DND-41 (cell line): ENCODE measurements around the gene ESYT2.
"Not testable (repeated sequence)": the region's sequence is repeated elsewhere in the genome, so short reads cannot be mapped to it uniquely, and the experiment has no call there.

Experiments
- ATAC-seq: fragments of 200-7000 bp; cut with Tn5 transposase; 3 replicates; pipeline ENCODE4 v1.9.1; 2021; ENCODE audit warnings: low read depth; ENCODE audit not compliant: insufficient read depth
- DNase-seq: peaks from one replicate; pipeline ENCODE4 v3.0.0-alpha.2; 2020
- H2AFZ ChIP-seq: 2 replicates; pipeline ENCODE4 v1.6.0; 2012; ENCODE audit warnings: low read depth, low read length
- H3K27ac ChIP-seq: 2 replicates; pipeline ENCODE4 v1.5.1; 2012; ENCODE audit warnings: low read length, inconsistent platforms
- H3K27me3 ChIP-seq: fragments of 200-600 bp; sonication (generic); 2 replicates; pipeline ENCODE4 v1.6.0; 2012; ENCODE audit warnings: low read length, mild to moderate bottlenecking, inconsistent platforms; ENCODE audit not compliant: insufficient read depth, poor library complexity
- H3K36me3 ChIP-seq: 2 replicates; pipeline ENCODE4 v1.5.1; 2012; ENCODE audit warnings: low read length, inconsistent platforms; ENCODE audit not compliant: insufficient read depth
- H3K4me1 ChIP-seq: 2 replicates; pipeline ENCODE4 v1.5.1; 2012; ENCODE audit warnings: mild to moderate bottlenecking, low read length; ENCODE audit not compliant: insufficient read depth
- H3K4me2 ChIP-seq: 2 replicates; pipeline ENCODE4 v1.6.0; 2012; ENCODE audit warnings: mild to moderate bottlenecking, moderate library complexity, low read length, inconsistent platforms; ENCODE audit not compliant: insufficient read depth
- H3K4me3 ChIP-seq, 2 experiments: fragments of 200-600 bp in 1 of 2; shearing (Covaris generic) in 1 of 2; 2 replicates each; pipeline ENCODE4 v1.5.1; 2012 to 2016; ENCODE audit warnings: inconsistent platforms in 2 of 2, low read length in 2 of 2, mild to moderate bottlenecking in 2 of 2, low read depth in 1 of 2, moderate library complexity in 1 of 2
- H3K79me2 ChIP-seq: 2 replicates; pipeline ENCODE4 v1.6.0; 2012; ENCODE audit warnings: low read length, inconsistent platforms; ENCODE audit not compliant: insufficient read depth
- H3K9ac ChIP-seq: 2 replicates; pipeline ENCODE4 v1.6.0; 2012; ENCODE audit warnings: low read depth, mild to moderate bottlenecking, inconsistent platforms, low read length, moderate library complexity
- H3K9me3 ChIP-seq: 2 replicates; pipeline ENCODE4 v1.5.1; 2012; ENCODE audit warnings: low read length, moderate library complexity, mild to moderate bottlenecking, inconsistent platforms; ENCODE audit not compliant: insufficient read depth, severe bottlenecking
- H4K20me1 ChIP-seq: 2 replicates; pipeline ENCODE4 v1.6.0; 2012; ENCODE audit warnings: low read length; ENCODE audit not compliant: insufficient read depth
- EZH2 ChIP-seq: IDR thresholded peaks from 3 replicates; pipeline ENCODE4 v1.6.1; 2012; ENCODE audit warnings: borderline replicate concordance, low read depth, mild to moderate bottlenecking, moderate library complexity, low read length, inconsistent platforms; ENCODE audit not compliant: severe bottlenecking
- TF ChIP-seq, protein P1 (sequence below): IDR thresholded peaks from 2 replicates; pipeline ENCODE4 v1.5.1; 2012; ENCODE audit warnings: borderline replicate concordance, low read length, moderate library complexity, mild to moderate bottlenecking; ENCODE audit not compliant: poor library complexity, severe bottlenecking; ENCODE audit errors: extremely low read depth

ESYT2 gene

DNA sequence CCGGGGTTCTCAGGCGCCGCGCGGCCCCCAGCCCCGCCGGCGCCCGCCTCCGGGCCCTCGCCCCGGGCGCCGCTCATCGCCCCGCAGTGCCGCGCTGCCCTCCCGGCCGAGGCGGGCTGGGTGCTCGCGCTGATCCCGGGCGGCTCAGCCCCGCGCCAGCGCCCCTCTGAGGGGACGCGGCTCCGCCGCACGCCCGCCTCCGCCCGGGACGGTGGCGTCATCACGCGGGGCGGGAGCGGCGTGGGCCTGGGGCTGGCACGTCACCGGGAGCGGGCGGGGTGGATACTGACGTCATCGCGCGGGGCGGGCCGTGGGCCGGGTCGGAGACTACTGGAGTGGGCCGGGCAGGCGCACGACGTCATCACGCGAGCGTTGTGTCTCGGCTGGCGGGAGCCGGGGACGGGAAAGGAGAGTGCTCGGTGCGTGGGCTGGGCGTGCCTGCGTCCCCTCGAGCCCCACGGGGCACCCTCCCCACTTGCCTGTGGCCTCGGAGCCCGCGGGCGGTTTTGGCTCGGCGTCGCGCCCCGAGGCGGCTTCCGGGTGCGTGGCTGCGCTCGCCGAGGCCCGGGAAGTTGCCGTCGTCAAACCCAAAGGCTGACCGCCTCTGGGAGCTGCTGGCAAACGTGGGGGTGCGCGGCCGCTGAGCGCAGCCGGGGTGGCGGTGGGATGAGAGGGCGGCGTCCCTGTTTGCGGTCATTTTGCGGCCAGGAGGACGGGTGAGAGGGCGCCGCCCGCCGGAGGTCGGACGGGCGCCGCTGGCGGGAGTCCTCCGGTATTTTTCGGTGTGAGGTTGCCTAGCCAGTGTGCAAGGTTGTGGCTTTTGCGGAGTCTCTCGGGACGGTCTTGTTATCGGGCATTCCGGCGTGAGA lies at the start of gene ESYT2:
Gene ESYT2 (minus strand): TSS at position 168 of the 869 bp plus-strand sequence. CDS start 91 bp downstream, at position 77.
- peak within 1 kb of the TSS; percentile 94 for H2AFZ ChIP-seq
- peaks cover 8% of the 10 kb centered on the region for H3K36me3 ChIP-seq

DNA sequence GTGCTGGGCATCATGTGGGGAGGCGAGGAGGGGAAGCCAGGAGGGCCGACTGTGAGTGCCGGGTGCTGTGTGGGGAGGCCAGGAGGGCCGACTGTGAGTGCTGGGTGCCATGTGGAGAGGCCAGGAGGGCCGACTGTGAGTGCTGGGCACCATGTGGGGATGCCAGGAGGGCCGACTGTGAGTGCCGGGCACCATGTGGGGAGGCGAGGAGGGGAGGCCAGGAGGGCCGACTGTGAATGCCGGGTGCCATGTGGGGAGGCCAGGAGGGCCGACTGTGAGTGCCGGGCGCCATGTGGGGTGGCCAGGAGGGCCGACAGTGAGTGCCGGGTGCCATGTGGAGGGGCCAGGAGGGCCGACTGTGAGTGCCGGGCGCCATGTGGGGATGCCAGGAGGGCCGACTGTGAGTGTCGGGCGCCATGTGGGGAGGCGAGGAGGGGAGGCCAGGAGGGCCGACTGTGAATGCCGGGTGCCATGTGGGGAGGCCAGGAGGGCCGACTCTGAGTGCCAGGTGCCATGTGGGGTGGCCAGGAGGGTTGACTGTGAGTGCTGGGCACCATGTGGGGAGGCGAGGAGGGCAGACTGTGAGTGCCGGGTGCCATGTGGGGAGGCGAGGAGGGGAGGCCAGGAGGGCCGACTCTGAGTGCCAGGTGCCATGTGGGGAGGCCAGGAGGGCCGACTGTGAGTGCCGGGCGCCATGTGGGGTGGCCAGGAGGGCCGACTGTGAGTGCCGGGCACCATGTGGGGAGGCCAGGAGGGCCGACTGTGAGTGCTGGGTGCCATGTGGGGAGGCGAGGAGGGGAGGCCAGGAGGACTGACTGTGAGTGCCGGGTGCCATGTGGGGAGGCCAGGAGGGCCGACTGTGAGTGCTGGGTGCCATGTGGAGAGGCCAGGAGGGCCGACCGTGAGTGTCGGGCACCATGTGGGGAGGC lies 49.1 kb upstream of the ESYT2 start:
- ATAC-seq, DNase-seq, H3K27me3 ChIP-seq, H3K4me2 ChIP-seq, H3K4me1 ChIP-seq, H3K9ac ChIP-seq, H3K9me3 ChIP-seq, H3K79me2 ChIP-seq, H2AFZ ChIP-seq, H4K20me1 ChIP-seq, H3K27ac ChIP-seq, H3K4me3 ChIP-seq: not testable (repeated sequence)
- peaks cover 81% of the 10 kb centered on the region for H3K36me3 ChIP-seq

More for the DNA sequence above, at the start of gene ESYT2:
- Histone ChIP-seq H3K9ac (peak within 1 kb of the TSS; percentile 97), H3K27ac (peak within 1 kb of the TSS; percentile 93), H3K4me3 (peak within 1 kb of the TSS; percentile 76 to 94), H3K4me2 (peak within 1 kb of the TSS; percentile 75), H4K20me1 (peaks cover 9% of the 10 kb centered on the region; the same call in 1 of the 2 replicates), H3K4me1 (peaks cover 43% of the 10 kb centered on the region), H3K27me3 (no peaks in the 10 kb centered on the region), H3K9me3 (no peaks in the 10 kb centered on the region), H3K79me2 (peaks cover 49% of the 10 kb centered on the region)
- DNase-seq (peak; percentile 96), ATAC-seq (peak; percentile 80)
- no peak for TF ChIP-seq EZH2
- TF ChIP-seq, protein P1, sequence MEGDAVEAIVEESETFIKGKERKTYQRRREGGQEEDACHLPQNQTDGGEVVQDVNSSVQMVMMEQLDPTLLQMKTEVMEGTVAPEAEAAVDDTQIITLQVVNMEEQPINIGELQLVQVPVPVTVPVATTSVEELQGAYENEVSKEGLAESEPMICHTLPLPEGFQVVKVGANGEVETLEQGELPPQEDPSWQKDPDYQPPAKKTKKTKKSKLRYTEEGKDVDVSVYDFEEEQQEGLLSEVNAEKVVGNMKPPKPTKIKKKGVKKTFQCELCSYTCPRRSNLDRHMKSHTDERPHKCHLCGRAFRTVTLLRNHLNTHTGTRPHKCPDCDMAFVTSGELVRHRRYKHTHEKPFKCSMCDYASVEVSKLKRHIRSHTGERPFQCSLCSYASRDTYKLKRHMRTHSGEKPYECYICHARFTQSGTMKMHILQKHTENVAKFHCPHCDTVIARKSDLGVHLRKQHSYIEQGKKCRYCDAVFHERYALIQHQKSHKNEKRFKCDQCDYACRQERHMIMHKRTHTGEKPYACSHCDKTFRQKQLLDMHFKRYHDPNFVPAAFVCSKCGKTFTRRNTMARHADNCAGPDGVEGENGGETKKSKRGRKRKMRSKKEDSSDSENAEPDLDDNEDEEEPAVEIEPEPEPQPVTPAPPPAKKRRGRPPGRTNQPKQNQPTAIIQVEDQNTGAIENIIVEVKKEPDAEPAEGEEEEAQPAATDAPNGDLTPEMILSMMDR: peak; percentile 42

DNA sequence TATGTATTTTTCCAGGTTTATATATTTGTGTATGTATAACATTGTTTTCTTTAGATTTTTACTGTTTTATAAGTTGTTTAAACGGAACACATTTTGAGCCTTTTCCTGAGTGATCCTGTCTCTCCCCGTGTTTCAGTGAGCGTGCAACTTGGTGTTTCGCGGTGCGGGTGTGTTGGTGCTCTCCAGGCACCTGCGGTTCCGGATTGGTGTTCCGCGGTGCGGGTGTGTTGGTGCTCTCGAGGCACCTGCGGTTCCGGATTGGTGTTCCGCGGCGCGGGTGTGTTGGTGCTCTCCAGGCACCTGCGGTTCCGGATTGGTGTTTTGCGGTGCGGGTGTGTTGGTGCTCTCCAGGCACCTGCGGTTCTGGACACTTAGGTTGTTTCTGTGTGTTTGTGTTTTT lies 47.7 kb upstream of the ESYT2 start:
- Histone ChIP-seq H2AFZ (no peak overlapping the region), H3K4me1 (no peaks in the 10 kb centered on the region), H3K9me3 (no peaks in the 10 kb centered on the region), H3K4me2 (no peak overlapping the region), H3K27me3 (no peaks in the 10 kb centered on the region), H3K79me2 (0 out of 2 replicates have a peak, but pooled peaks cover 4% of the 10 kb centered on the region), H3K36me3 (peaks cover 85% of the 10 kb centered on the region), H3K9ac (no peak overlapping the region), H3K4me3 (no peak overlapping the region), H3K27ac (no peak overlapping the region), H4K20me1 (no peaks in the 10 kb centered on the region)
- ATAC-seq: no peak
- DNase-seq: no peak
- no peak for TF ChIP-seq EZH2
- TF ChIP-seq, protein P1: no peak
